ENCODE data around the gene NET1.

DNA sequence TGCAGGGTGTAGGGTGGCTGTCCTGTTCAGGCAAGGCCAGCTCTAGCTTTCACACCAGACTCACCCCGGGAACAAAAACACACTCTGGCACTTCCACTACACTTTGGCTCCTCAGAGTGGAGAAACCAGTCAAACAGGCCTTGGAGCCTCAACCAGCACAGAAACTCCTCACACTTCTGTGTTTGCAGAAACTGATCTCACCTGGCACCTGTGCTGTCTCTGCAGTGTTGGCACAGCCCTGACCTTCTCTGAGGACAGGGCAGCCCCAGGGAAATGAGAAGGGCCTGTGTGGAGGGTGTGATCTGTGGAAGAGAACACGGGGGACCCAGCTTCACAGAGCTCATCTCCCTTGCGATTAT lies 91.1 kb downstream of the NET1 start:
- no peak for TF ChIP-seq POLR2A (IDR thresholded peaks at IDR 0.05)
- no peak for TF ChIP-seq POLR2AphosphoS5 (IDR thresholded peaks at IDR 0.05)
